ENCODE data around the gene KIAA1755.

KIAA1755 gene

GRCh38 chr20:38217791-38218565 is 42.6 kb downstream of the KIAA1755 start:
- DNase-seq (ENCODE audit: low read depth): no peak

GRCh38 chr20:38216746-38217595 is 43.6 kb downstream of the KIAA1755 start:
- no peak for DNase-seq (ENCODE audit: low read depth)

DNA sequence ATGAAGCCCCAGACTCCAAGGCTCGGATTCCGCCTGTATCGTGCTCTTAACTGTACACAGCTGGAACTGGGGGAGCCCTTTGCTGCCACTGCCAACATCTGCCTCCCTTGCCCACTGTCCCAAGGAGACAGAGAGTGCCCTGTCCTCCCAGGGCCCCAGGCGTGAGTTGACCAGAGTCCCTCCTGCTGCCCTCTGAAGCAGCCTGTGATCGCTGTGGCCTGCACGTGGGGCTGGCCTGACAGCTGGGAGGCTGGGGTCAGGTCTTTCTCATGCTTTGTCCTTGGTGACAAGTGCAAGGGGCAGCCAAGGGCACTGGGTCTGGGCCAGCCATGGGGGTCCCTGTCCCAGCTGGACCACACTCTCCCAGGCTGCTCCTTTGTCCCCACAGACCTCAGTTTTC is 44.3 kb downstream of the KIAA1755 start:
- no peak for DNase-seq (ENCODE audit: low read depth)

DNA sequence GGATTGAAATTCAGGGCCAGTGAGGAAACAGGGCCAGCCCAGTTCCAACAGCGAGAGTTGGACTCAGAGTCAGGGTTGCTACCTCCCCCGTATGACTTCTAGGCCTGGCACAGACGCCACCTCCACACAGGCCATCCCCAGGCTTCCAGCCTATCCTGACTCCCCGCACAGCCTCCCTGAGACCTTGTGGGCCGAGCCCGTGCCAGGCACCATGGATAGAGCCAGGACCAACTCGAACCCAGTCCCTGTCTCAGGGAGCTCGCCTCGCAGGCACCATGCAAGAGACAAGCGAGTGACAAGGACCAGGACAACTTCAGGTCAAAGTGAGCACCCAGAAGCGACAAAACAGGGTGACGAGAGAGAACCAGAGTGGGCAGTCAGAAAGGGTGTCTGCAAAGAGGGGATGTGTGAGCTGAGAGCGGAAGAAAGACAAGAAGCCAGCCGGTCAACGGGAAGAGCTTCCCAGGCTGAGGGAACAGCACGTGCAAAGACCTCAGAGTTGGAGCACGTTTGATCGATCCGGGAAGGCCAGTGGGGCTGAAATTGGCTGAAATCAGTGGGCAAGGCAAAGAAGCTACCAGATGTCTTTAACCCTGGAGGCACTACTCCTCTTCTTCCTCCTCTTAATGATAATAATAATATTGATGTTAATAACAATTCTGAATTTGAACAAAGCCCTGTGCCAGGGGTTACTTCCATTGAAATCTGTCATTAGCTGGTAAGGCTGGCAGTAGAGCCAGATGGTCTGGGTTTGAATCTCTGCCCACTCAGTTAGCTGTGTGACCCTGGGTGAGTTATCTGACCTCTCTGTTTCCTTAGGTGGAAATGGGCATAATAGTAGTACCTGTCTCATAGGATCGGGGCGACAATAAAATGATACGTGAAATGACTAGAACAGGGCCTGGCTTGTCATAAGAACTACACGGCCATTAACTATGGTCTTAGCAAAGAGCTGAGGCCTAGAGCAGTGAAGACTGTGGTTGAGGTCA is 45.0 kb downstream of the KIAA1755 start:
- no peak for DNase-seq (ENCODE audit: low read depth)

DNA sequence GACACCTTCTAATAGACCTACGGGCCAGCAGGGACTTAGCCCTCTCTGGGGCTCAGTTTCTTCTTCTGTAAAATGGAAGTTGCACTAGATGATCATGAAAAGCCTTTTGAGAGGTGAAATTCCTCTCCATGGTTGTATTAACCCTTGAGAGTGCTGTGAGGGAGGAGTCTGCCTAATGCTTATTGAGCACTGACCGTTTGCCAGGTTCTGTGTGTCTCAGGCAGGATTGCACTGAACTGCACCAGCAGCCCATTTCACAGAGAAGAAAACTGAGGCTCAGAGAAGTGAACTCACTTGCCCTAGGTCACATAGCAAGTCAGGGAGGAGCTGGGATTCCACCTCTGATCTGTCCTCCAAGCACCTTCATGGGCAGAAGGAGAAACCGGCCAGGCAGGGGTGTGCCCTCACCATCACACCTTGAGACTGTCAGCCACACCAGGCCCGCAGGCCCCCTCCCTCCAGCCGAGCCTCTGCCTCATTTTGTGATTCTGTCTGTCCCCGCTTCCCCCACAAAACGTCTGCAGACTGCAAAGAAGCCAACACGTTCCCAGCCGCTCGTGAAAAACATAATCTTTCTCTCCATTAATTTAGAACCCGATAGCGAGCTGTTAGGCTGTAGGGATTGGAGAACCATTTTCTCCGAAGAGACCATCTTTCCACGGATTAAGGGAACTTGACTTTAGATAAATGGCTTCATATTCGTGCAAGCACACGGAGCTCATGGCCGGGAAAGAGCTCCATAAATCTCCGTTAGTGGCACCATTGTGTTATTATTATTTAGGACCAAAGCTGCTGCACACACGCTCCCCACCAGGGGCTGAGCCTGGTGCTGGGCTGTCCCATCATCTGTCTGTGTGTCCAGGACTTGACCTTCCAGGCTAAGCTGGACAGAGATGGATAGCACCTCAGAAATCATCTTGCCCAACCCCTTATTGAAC is 46.0 kb downstream of the KIAA1755 start:
- no peak for DNase-seq (ENCODE audit: low read depth)

- DNase-seq (ENCODE audit: low read depth): no peak
Observed at GRCh38 chr20:38213607-38213940, 47.0 kb downstream of the KIAA1755 start.

DNA sequence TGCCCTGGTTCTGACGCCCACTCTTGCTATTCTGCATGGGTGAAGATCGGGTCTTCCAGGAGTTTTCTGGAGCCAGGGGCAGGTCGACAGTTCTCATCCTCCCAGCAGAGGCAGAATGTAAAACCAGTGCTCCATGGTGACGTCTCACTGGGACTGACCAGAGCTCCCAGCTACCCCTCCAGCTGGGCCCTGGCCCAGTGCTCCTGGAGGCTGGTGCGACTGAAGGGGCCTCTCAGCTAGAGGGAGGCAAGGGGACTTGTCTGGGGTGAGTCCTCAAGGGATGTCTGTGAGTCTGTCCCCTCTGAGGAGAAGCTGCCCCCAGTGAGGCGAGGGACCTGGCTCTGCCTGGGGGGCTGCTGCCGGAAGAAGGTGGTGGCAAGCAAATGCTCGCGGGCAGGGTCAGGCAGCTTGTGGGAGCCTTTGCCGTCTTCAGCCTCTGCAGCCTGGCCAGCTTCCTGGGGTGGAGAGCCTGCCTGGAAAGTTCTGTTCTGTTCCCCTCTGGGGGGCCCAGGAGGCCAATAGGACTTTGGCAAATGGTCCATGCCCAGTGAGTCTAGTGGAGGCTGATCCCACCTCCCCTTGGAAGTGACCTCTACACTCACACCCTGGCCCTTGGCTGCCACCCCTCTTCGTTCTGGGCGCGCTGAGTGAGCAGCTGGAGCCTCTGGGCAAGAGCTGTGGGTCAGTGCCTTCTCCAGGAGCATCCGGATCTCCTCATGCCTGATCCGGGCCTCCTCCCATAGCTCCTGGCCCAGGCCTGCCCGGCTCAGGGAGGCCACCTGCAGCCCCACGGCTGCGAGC is 47.5 kb downstream of the KIAA1755 start:
- no peak for DNase-seq (ENCODE audit: low read depth)

GRCh38 chr20:38211200-38212097 is 49.1 kb downstream of the KIAA1755 start:
- DNase-seq (ENCODE audit: low read depth): no peak

DNA sequence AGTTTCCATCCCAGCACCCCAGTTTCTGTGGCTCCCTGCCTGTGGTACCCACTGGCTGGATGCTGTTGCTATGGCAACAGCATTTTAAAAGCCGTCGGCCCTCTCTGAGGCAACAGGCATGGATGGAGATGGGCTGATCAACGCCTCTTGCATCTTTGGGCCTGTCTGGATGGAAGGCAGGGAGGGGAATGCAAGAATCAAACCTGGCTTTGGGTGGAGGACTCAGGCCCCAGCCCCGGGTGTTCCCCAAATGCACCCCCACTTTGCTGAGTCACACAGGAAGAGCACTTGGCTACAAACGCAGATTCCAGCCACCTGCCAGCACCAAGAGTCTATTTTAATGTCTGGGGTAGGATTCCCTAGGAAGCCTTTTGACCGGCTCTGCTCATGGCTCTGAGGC is 49.8 kb downstream of the KIAA1755 start:
- no peak for DNase-seq (ENCODE audit: low read depth)

DNA sequence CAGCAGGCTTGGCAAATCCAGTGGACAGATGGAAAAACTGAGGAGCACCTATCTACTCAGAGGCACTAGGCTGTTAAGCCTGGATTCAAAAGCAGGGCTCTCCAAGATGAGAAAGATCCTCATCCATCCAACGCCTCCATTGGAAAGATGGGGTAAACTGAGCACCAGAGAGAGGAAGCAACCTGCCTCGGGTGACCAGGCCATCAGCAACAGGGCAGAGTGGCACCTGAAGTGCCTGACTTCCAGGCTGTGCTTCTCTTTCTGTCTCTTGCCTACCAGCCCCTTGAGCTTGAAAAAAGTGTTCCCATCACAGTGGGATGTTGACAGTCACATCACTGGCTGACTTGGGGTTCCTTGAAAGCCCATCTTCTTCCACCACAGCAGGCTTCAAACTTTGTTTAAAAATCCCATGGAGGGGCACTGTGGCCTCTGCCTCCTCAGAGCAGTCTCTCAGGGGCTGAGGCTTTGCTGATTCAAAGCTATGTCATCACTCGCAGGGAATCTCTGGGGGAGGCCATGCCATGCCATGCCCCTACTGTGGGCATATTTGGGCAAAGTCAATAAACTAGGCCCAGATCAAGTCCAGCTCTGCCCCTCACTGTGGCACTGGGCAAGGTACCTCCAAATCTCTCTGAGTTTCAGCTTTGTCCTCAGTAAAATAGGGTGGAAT is 50.7 kb downstream of the KIAA1755 start:
- DNase-seq (ENCODE audit: low read depth): no peak

DNA sequence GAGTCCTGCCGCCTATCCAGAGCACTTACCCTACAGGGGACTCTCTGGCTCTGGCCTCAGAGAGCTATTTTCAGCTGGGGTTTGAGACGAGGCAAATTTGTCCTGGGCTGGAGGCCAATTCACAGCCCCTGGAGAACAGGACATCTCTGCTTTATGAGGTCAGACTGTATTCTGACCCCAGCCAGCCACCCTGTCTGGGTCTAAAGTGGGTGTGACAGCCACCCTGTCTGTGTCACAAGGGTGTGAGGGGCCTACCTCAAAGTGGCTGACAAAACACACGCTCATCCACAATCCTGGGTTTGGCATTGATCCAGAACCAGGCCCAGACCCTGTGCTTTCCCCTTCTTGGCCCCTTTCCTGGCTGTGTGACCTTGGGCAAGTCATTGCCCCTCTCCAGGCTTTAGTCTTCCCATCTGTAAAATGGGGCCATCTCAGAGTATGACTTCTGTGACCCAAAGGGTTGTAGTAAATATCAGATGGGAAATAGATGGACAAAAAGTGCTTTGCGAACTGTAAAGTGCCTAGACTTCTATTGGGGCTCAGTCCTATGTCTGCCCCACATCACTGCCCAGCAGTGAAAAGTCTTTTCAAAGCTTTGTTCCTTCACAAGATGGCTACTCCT is 51.4 kb downstream of the KIAA1755 start:
- no peak for DNase-seq (ENCODE audit: low read depth)

GRCh38 chr20:38208523-38208922 is 52.0 kb downstream of the KIAA1755 start:
- no peak for DNase-seq (ENCODE audit: low read depth)

DNA sequence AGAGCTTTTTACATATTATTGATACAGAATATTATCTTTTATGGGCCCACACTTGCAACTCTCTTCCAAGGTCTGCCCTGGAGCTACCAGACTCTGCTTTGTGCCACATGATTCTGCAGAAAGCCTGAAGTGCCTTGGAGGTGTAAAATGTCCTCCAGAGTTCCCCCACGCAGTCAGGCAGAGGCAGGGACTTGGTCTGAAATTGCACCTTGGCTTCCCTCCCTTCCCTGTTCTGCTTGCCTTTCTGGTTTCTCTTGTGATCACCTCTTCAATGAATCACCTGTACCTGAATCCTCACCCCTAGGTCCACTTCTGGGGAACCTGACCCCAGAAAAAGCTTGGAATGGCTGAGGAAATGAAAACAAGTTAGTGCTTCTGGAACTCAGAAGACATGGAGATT is 52.4 kb downstream of the KIAA1755 start:
- no peak for DNase-seq (ENCODE audit: low read depth)

- no peak for DNase-seq (ENCODE audit: low read depth)
Observed at GRCh38 chr20:38207621-38208020, 52.9 kb downstream of the KIAA1755 start.

DNA sequence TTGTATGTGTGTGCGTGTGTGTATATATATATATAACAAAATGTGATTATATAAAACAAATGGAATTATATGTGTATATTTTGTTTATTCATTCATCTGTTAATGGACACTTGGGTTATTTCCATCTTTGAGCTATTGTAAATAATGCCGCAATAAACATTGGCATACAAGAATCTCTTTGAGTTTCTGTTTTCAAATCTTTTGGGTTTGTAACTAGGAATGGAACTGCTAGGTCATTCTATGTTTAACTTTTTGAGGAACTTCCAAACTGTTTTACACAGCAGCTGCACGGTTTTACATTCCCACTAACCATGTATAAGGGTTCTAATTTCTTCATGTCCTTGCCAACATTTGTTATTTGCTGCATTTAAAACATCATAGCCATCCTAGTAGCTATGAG is 55.5 kb downstream of the KIAA1755 start:
- DNase-seq (ENCODE audit: low read depth): no peak

- DNase-seq (ENCODE audit: low read depth): no peak
Observed at GRCh38 chr20:38203981-38204357, 56.6 kb downstream of the KIAA1755 start.

DNA sequence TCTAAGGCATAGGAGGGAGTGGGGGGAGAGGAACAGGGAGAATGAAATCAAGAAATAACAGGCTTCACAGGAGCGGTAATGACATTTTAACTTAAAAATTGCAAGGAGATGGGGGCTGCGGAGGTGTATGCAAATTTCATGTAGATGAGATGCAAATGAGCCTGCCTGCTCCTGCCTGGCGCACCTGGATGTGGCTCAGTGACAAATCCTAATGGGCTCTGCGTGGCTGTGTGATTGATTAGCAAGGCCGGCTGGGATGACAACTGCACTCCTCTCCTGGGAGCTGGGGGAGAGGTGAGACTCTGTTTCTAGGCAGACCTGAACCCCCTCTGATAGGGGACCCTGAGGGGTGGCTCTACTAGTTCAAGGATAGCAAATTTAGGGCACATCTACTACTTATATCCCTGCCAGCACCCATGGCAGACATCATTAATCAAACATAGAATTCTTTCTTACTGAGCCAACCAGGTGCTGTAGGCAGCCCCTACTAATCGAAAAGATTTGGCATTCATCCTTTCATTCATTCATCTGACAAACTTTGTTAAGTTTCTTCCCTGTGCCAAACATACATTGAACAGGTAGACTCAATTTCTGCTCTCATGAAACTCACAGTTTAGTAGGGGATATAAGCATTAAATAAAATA is 57.1 kb downstream of the KIAA1755 start:
- no peak for DNase-seq (ENCODE audit: low read depth)

- no peak for DNase-seq (ENCODE audit: low read depth)
Observed at GRCh38 chr20:38202982-38203293, 57.6 kb downstream of the KIAA1755 start.

Measured in activated gamma-delta T cell treated with anti-CD3 and anti-CD28 coated beads, Interleukin-2, amount 50 U/mL, for 16 hours (primary cell).